Fibroblast of skin of right biceps (primary cell): ENCODE measurements around the gene SPRN.
"Not testable (repeated sequence)": the region's sequence is repeated elsewhere in the genome, so short reads cannot be mapped to it uniquely, and the experiment has no call there.

Experiments used
- DNase-seq: peaks from one replicate; pipeline ENCODE4 v3.0.0-alpha.2; 2013

Gene SPRN

DNA sequence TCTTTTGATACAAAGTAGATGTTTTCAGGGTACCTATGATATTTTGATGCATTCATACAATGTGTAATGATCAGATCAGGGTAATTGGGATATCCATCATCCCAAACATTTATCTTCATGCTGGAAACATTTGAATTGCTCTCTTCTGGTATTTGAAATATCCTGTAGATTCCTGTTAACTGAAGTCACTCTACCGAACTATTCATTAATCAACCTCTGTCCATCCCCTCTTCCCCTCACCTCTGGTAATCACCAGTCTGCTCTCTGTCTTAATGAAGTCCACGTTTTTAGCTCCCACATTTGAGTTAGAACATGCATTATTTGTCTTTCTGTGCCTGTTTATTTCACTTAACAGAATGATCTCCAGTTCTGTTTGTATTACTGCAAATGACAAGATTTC lies 19.2 kb downstream of the SPRN start:
- DNase-seq = peak; percentile 47

GRCh38 chr10:133403784-133404183 lies 20.6 kb downstream of the SPRN start:
- no peak for DNase-seq

- no peak for DNase-seq
These were observed 21.1 kb downstream of the SPRN start for GRCh38 chr10:133403359-133403758.

DNA sequence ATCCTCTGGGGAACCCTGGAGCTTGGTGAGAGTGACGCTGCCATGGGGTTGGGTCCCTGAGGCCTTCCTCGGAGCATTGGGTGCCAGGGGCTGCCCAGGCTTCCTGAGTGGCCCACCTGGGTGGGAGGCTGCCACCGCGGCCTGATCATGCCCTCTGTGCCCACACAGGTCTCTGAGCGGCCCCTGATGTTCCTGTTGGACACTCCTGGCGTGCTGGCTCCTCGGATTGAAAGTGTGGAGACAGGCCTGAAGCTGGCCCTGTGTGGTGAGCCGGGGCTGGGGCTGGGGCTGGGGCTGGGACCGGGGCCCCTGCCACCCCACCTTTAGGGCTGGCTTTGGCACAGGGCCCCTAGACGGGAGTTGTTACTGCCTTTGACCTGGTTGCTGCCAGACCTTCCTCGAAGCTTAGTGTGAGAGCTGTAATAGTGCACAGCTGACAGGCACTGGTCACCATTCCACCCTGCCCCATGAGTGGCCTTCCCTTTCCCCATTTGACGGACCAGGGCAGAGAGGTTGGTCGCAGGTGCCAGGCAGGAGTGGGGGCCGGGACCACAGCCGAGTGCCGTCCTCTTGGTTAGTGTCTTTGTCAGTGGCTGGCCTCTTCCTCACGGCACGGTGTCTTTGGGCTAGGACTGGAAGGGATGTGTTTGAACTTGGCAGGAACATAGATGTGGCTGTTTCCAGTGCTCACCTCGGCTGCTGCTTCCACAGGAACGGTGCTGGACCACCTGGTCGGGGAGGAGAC lies 22.3 kb downstream of the SPRN start:
- DNase-seq = no peak

- no peak for DNase-seq
These were observed 22.9 kb downstream of the SPRN start for GRCh38 chr10:133401500-133401899.

- DNase-seq = no peak
These were observed 23.6 kb downstream of the SPRN start for GRCh38 chr10:133400624-133401424.

DNA sequence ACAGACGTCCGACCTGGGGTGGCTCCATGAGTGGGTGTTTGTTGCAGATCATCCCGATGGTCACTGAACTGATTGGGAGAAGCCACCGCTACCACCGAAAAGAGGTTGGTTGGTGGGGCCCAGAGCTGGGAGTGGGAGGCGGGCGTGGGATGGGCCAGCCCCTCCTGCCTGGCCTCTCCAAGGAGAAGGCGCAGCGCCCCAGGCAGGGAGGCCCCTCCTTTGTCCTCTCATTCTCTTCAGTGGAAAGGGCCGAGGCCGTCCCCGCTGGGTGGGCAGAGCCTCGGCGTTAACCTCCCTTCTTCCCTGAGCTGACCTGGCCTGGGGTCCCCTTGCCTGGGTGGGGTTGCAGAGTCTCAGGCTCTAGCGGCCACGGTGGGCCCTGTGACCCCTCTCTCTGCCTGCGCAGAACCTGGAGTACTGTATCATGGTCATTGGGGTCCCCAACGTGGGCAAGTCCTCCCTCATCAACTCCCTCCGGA lies 25.3 kb downstream of the SPRN start:
- no peak for DNase-seq

- no peak for DNase-seq
These were observed 26.5 kb downstream of the SPRN start for GRCh38 chr10:133397938-133398337.

GRCh38 chr10:133396035-133396624 lies 28.3 kb downstream of the SPRN start:
- DNase-seq = no peak

DNA sequence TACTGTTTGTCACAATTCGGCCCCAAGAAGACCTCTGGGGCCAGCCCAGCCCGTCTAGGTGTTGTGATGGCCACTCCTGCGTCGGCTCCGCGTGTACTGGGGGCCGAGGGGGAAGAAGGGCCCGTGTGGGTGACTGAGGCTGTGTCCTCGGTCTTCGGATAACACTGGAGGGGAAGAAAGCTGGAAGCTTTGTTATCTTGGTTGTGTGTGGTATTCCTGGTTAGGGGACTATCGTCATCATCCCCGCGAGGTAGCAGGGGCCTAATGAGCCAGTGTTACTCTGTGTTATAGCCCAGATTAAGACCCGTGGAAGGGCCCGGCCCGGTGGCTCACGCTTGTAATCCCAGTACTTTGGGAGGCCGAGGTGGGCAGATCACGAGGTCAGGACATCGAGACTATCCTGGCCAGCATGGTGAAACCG lies 29.6 kb downstream of the SPRN start:
- no peak for DNase-seq

DNA sequence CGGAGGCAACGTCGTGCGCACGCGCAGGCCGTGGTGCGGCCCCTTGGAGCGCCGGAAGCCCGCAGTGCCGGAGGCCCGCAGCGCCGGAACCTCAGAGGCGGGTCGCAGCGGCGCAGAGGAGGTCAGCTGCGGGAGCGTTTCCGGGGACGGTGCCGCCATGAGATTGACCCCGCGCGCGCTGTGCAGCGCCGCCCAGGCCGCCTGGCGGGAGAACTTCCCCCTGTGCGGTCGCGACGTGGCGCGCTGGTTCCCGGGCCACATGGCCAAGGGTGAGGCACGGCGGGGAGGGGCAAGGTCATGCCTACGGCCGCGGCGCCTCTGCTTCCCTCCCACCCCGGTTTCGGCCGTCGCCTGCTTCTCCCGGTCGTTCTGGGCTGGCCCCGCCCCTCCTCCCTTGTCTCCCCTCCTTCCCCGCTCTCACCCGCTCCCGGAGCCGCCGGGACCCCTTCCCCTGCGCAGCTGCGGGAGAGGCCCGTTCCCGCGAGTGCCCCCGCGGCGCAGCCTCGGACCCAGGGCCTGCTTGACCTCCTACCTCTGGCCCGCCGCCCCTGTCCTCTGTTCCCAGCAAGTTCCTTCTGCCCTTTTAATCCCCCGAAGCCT lies 30.3 kb downstream of the SPRN start, which contains the start of gene MTG1:
MTG1 (plus strand) TSS at position 94 of the 600 bp plus-strand sequence; CDS start at position 158, 64 bp downstream.
- DNase-seq = peak; percentile 91

- no peak for DNase-seq
These were observed 30.9 kb downstream of the SPRN start for GRCh38 chr10:133393401-133394063.

DNA sequence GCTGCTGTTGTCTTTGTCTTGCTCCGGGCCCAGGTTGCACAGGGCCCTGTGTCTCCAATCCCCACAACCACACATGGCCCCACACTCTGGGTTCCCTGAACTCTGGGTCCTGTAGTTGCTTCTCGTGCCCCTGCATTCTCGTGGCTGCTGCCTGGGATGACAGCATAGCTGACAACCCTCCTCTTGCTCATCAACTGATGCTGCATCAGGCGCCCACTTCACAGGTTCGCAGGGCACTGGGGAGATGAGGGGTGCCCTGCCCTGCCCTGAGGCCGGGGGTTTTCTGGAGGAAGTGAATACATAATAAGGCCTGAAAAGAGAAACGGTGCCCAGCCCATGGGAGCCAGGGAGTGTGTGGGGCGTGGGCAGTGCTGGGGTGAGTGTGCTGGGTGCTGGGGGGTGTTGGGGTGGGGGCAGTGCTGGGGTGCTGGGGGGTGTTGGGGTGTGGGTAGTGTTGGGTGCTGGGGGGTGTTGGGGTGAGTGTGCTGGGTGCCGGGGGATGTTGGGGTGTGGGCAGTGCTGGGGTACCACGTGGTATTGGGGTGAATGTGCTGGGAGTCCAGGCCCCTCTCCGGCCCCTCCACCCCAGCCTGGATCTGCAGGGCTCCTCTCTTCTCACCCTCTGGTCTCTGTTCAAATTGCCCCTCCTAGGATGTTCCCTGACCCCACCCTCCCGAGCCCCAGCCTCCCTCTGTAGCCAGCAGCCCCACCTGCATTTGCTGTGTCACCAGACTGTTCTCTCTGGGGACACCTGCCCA lies 32.5 kb downstream of the SPRN start:
- no peak for DNase-seq

- DNase-seq = no peak
These were observed 33.2 kb downstream of the SPRN start for GRCh38 chr10:133391249-133391635.

- no peak for DNase-seq
These were observed 33.7 kb downstream of the SPRN start for GRCh38 chr10:133390597-133391248.

DNA sequence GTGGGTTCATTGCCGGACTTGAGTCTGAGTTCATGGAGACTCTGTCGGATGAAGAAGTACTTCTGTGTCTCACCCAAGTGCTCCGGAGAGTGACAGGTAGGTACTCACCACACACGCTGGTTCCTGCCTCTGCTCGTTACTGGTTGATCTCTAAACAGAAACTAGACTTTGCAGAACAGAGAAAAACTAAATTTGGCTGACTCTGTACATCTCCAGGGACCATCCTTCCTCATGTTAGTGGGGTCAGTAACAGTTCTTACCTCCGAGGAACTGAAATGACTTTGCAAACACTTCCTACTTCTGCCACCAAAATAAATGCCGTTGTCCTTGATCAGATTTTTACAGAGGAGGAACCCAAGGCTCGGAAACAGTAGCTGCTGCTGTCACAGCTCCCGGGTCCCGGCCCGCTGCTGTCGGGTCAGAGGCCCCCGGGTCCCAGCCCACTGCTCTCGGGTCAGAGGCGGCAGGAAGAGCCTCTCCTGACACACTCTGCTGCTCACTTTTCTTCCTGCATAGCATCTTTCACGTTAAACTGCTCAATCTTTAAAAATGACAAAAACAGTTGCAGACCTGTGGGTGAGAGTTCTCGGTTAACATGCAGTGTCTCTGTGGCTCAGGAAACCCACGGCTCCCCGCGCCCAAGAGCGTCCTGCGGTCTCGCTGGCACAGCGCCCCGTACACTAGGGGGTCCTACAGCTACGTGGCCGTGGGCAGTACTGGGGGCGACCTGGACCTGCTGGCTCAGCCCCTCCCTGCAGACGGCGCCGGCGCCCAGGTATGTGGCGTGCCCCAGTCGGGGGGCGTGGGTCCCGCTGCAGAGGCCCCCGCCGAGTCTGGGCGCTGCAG lies 35.2 kb downstream of the SPRN start:
- no peak for DNase-seq

- DNase-seq = no peak
These were observed 36.0 kb downstream of the SPRN start for GRCh38 chr10:133388236-133388972.

DNA sequence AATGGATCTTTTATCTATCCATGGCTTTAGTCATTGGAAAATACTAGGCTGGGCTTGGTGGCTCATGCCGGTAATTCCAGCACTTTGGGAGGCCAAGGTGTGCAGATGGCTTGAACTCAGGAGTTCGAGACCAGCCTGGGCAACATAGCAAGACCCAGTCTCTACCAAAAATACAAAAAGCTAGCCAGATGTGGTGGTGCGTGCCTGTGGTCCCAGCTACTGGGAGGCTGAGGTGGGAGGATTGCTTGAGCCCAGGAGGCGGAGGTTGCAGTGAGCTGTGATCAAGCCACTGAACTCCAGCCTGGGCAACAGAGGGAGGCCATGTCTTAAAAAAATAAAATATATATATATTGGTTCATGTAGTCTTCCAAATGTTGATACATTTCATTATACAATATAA lies 37.5 kb downstream of the SPRN start:
- DNase-seq = not testable (repeated sequence)

GRCh38 chr10:133385214-133385613 lies 39.2 kb downstream of the SPRN start:
- DNase-seq = no peak

- DNase-seq = no peak
These were observed 40.4 kb downstream of the SPRN start for GRCh38 chr10:133384071-133384470.
